Common myeloid progenitor, CD34-positive (primary cell): ENCODE results near the gene PLB1.

ENCODE experiments used
- CTCF ChIA-PET: fragments of 350-600 bp; sonication (Branson Sonifier 250); formaldehyde crosslinking; loops from one replicate; lab custom pipeline; 2021; ENCODE audit warnings: antibody characterized with exemption; lab: Charles Lee
- POLR2A ChIA-PET: fragments of 350-600 bp; sonication (Branson Sonifier 250); formaldehyde crosslinking; loops from one replicate; lab custom pipeline; 2021; ENCODE audit warnings: antibody characterized with exemption; lab: Charles Lee
- DNase-seq, 3 donors: peaks; one replicate each; pipeline versions ENCODE4 v3.0.0 to v3.0.0-alpha.2; 2013
- H3K27ac ChIP-seq, 2 experiments: 1 replicate in 1 of 2; 2 replicates in 1 of 2; pipeline ENCODE4 v1.7.0; 2013; ENCODE audit warnings: inconsistent platforms in 2 of 2, low read length in 2 of 2, mild to moderate bottlenecking in 2 of 2, low read depth in 1 of 2, moderate library complexity in 1 of 2; ENCODE audit not compliant: severe bottlenecking in 2 of 2, insufficient read depth in 1 of 2, poor library complexity in 1 of 2
- H3K27me3 ChIP-seq, 5 experiments: replicated peaks in 2 of 5; 1 replicate in 3 of 5; 2 replicates in 2 of 5; pipeline versions ENCODE4 v1.6.1 to v1.7.0; 2013; ENCODE audit warnings: low read length in 4 of 5, mild to moderate bottlenecking in 2 of 5, moderate library complexity in 2 of 5, inconsistent platforms in 1 of 5; ENCODE audit not compliant: insufficient read depth in 5 of 5, control insufficient read depth in 4 of 5
- H3K36me3 ChIP-seq, 4 experiments: 1 replicate in 2 of 4; 2 replicates in 2 of 4; pipeline versions ENCODE4 v1.6.1 to v1.7.0; 2013; ENCODE audit warnings: low read length in 3 of 4, control low read depth in 1 of 4, mild to moderate bottlenecking in 1 of 4; ENCODE audit not compliant: control insufficient read depth in 4 of 4, insufficient read depth in 4 of 4
- H3K4me1 ChIP-seq, 4 experiments: 1 replicate in 3 of 4; 2 replicates in 1 of 4; pipeline versions ENCODE4 v1.6.1 to v1.7.1; 2013; ENCODE audit warnings: low read length in 3 of 4, mild to moderate bottlenecking in 3 of 4, control low read depth in 1 of 4, inconsistent platforms in 1 of 4, moderate library complexity in 1 of 4; ENCODE audit not compliant: control insufficient read depth in 4 of 4, insufficient read depth in 4 of 4; ENCODE audit errors: control extremely low read depth in 1 of 4
- H3K4me3 ChIP-seq, 7 experiments: 1 replicate in 4 of 7; 2 replicates in 3 of 7; pipeline versions ENCODE4 v1.5.1 to v1.7.0; 2013; ENCODE audit warnings: mild to moderate bottlenecking in 7 of 7, low read length in 6 of 7, moderate library complexity in 6 of 7, inconsistent platforms in 2 of 7, low read depth in 2 of 7, control low read depth in 1 of 7; ENCODE audit not compliant: insufficient read depth in 4 of 7, control insufficient read depth in 1 of 7; ENCODE audit errors: extremely low read depth in 1 of 7
- H3K9me3 ChIP-seq, 5 experiments: 1 replicate in 4 of 5; 2 replicates in 1 of 5; pipeline versions ENCODE4 v1.6.1 to v1.7.1; 2013; ENCODE audit warnings: low read length in 4 of 5, mild to moderate bottlenecking in 2 of 5, inconsistent platforms in 1 of 5, low read depth in 1 of 5, moderate library complexity in 1 of 5; ENCODE audit not compliant: control insufficient read depth in 4 of 5, insufficient read depth in 2 of 5; ENCODE audit errors: control extremely low read depth in 1 of 5
- WGBS: methylation state at CpG from one replicate; pipeline ENCODE4 v1.1.5; 2013; ENCODE audit not compliant: insufficient coverage; 5-methylcytosine and 5-hydroxymethylcytosine counted together

PLB1 gene

DNA sequence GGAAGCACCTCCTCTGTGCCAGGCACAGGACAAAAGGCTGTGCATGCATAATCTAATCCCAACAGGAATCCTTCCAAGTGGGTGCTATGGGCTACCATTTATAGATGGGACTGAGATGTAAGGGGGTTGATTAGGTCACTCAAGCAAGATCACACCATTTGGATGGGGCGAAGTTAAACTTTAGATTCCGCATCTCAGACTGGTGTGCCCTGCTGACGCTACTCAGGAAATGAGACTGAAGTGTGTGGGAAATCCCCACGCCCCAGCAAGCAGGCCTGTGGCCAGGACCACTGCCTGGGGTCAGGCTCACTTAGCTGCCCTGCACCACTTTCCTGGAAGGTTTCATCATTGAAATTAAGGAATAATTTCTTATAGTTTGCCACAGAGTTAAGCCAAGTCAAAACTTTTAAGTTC, 185.3 kb downstream of the PLB1 start:
- Histone ChIP-seq H3K27me3 (no peaks in the 10 kb centered on the region), H3K27ac (no peak overlapping the region), H3K36me3 (no peaks in the 10 kb centered on the region), H3K4me3 (peak overlapping the region in 1 of 7 experiments; percentile 29), H3K4me1 (peaks cover 0 to 15% (median 12%) of the 10 kb centered on the region in 4 experiments), H3K9me3 (no peaks in the 10 kb centered on the region)
- CTCF ChIA-PET: interaction anchor here (0.9 to 1.4 kb wide), 2 partner anchors 14 to 86 kb away, joined by 3 read pairs; no protein-coding TSS in a partner anchor
- POLR2A ChIA-PET: interaction anchor here (0.5 to 0.6 kb wide), 2 partner anchors 14 to 97 kb away, joined by 3 to 8 read pairs; no protein-coding TSS in a partner anchor
- peak; percentile 59 to 85 (median 84) for DNase-seq
- WGBS: 14% methylated on average over 4 of the region's 4 CpGs

DNA sequence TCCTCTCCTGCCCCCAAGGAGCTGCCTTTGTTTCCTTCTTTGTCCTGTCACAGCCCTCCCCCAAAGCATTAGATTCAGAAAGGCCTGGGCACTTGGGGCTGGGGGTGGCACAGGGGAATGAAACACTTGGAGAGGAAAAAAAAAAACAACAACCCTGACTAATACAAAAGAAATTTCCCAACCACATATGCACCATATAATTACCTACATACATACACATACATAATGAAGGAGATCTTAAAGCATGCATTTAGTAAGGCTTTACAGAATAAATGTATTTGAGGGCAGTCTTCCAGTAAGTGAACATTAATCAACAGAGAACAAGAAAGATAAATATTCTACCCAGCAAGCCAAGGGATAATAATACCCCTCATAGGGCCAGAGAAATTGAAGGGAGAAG, 185.7 kb downstream of the PLB1 start:
- H3K9me3 ChIP-seq: no peaks in the 10 kb centered on the region
- no peaks in the 10 kb centered on the region for H3K27me3 ChIP-seq
- POLR2A ChIA-PET: interaction anchor here (0.5 kb wide), 1 partner anchor 14 kb away, joined by 3 read pairs; no protein-coding TSS in a partner anchor
- peaks cover 0 to 15% (median 12%) of the 10 kb centered on the region in 4 experiments for H3K4me1 ChIP-seq
- DNase-seq: peak in 2 of 3 donors; percentile 25 to 29
- H3K27ac ChIP-seq: no peak overlapping the region
- no peaks in the 10 kb centered on the region for H3K36me3 ChIP-seq
- CTCF ChIA-PET: interaction anchor here (1.4 to 2.0 kb wide), 2 partner anchors 21 to 86 kb away, joined by 3 to 6 read pairs; no protein-coding TSS in a partner anchor
- H3K4me3 ChIP-seq: peak overlapping the region in 1 of 7 experiments; percentile 29

DNA sequence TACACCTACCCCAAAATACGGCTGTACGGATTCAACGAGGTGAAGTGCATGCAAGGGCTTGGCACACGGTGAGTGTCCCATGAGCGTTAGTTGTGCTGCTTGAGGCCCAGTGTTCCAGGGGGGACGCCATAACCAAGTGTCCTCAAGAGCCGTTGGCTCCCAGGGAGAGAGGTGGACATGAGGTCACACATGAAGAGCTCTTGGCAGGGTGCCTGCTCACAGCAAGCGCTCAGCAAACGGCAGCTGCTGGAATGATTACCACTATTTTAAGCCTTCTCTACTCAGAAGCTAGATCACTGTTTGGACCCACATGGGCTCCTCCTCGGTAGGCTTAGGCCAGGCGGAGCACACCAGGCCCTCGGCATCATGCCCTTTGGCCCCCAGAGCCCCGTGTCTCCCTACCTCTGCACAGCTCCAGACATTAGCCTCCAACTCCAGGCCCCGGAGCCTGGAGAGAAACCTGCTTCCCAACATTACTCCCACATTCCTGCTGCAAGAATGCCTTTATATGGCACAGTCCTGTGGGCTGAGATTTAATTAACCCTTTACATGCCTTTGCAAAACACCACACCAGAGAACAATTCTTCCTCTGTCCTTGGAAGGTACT, 187.3 kb downstream of the PLB1 start:
- no peak for DNase-seq
- Histone ChIP-seq H3K4me1 (peaks cover 0 to 15% (median 12%) of the 10 kb centered on the region in 4 experiments), H3K4me3 (no peak overlapping the region), H3K36me3 (no peaks in the 10 kb centered on the region), H3K27ac (no peak overlapping the region), H3K27me3 (no peaks in the 10 kb centered on the region), H3K9me3 (no peaks in the 10 kb centered on the region)
- ChIA-PET POLR2A (no interaction called here), CTCF (interaction anchor here (1.0 to 2.0 kb wide), 2 partner anchors 19 to 74 kb away, joined by 3 to 6 read pairs; no protein-coding TSS in a partner anchor)
- WGBS: 98% methylated on average over 14 of the region's 14 CpGs

DNA sequence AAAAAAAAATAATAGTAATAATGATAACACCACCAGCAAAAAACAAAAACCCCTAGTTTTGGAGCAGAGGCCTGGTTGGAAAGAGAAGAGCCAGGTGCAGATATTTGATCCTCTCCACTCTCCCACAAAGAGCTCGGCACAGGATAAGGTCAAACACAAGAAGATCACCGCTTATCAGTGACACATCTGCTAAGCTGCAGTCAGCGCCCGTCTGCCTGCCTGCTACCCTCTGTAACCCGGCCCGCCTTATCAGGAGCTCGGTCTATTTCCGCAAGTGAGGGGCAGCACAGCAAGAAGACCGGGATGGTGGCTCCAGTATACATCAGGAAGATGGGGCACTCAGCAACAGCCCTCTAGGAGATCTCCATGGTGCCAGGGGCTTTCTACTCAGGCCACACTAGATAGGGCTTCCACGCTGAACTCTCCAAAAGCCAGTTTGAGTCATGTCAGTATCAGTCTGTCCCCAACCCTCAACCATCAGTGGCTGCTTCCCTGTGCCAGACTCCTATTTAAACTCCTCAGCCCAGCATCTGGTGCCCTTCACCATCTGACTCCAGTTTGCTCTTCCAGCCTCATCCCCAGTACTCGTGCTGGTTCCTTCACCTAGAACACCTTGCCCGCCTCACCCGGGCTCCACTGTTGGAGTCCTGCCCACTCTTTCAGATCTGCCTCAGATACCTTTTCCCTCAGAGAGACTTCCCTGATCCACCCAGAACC, 188.4 kb downstream of the PLB1 start:
- no peak overlapping the region for H3K4me3 ChIP-seq
- 97% methylated on average over 13 of the region's 13 CpGs for WGBS
- CTCF ChIA-PET: interaction anchor here (0.8 to 0.9 kb wide), 2 partner anchors 12 to 78 kb away, joined by 3 read pairs; no protein-coding TSS in a partner anchor
- DNase-seq: no peak
- POLR2A ChIA-PET: no interaction called here
- no peaks in the 10 kb centered on the region for H3K27me3 ChIP-seq
- H3K36me3 ChIP-seq: no peaks in the 10 kb centered on the region
- no peaks in the 10 kb centered on the region for H3K9me3 ChIP-seq
- H3K4me1 ChIP-seq: peaks cover 0 to 15% (median 12%) of the 10 kb centered on the region in 4 experiments
- no peak overlapping the region for H3K27ac ChIP-seq

DNA sequence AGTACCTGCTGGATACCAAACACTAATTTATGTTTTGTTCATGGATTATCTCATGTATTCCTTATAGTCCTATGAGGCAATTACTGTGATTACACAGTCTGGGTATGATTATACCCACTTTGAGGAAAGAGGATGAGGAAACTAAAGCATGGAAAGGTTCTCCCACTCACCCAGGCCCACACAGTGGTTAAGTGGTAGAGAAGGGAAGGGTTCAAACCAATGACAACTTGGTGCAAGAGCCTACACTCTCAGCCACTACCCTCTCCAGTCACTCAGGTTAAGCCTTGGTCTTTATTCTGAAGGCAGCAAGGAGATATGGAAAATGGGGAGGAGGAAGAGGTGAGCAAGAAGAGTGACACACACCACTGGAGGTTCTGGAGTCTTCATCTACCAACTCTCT, 191.3 kb downstream of the PLB1 start:
- H3K9me3 ChIP-seq: no peaks in the 10 kb centered on the region
- H3K27ac ChIP-seq: no peak overlapping the region
- H3K4me1 ChIP-seq: no peaks in the 10 kb centered on the region
- no peaks in the 10 kb centered on the region for H3K36me3 ChIP-seq
- ChIA-PET POLR2A (no interaction called here), CTCF (interaction anchor here (0.9 kb wide), 1 partner anchor 25 kb away, joined by 3 read pairs; no protein-coding TSS in a partner anchor)
- no peaks in the 10 kb centered on the region for H3K27me3 ChIP-seq
- DNase-seq: no peak
- no peak overlapping the region for H3K4me3 ChIP-seq

DNA sequence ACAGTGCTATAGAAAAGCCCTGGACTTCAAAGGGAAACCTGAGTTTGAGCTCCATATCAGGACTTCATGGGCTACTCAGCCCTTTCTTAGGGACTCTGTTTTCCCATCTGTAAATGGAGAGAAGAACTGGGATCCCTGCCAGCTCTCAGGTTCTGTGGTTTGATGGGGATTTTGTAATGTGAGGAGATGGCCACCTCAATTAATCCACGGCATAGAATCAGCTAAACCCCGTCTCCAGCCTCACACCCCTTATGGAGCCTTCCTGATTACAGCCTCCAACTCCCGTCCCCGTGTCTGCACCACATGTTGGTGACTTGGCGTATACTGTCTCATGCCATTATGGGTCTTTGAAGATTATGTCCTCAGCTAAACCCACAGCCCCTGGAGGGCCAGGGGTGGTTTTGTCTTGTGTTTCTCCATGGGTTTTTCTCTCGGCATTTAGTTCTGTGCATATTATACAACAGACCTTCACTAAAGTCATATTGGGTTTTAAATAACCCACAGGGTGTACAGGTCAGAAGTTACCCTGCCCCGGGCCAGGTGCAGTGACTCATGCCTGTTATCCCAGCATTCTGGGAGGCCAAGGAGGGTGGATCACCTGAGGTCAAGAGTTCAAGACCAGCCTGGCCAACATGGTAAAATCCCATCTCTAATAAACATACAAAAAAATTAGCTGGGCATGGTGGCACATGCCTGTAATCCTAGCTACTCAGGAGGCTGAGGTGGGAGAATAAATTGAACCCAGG, 192.0 kb downstream of the PLB1 start:
- WGBS: 100% methylated on average over 4 of the region's 7 CpGs
- Histone ChIP-seq H3K9me3 (no peaks in the 10 kb centered on the region), H3K27me3 (no peaks in the 10 kb centered on the region), H3K27ac (no peak overlapping the region), H3K4me3 (no peak overlapping the region), H3K36me3 (no peaks in the 10 kb centered on the region), H3K4me1 (no peaks in the 10 kb centered on the region)
- POLR2A ChIA-PET: no interaction called here
- no peak for DNase-seq
- CTCF ChIA-PET: interaction anchor here (0.9 to 1.2 kb wide), 2 partner anchors 14 to 24 kb away, joined by 3 to 5 read pairs; no protein-coding TSS in a partner anchor
